ENCODE measurements around the gene NFATC2.
A peak's percentile ranks its signal among the peaks of the same experiment; 100 is the strongest.

NFATC2 gene

DNA sequence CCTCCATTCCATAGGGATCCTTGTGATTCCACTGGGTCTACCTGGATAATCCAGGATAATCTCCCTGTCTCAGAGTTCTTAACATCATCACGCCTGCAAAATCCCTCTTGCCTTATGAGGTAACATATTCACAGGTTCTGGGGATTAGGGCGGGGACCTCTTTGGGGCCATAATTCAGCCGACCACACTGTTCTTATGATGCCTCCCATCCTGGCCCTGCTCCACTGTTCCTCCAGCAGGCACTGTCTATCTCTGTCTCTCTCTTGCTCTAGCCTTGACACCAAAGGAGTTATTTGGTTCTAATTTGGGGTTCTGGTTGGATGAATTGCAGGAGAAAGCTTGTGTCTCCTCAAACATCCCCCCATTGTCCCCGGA lies 168.1 kb downstream of the NFATC2 start:
- TF ChIP-seq, protein P1, sequence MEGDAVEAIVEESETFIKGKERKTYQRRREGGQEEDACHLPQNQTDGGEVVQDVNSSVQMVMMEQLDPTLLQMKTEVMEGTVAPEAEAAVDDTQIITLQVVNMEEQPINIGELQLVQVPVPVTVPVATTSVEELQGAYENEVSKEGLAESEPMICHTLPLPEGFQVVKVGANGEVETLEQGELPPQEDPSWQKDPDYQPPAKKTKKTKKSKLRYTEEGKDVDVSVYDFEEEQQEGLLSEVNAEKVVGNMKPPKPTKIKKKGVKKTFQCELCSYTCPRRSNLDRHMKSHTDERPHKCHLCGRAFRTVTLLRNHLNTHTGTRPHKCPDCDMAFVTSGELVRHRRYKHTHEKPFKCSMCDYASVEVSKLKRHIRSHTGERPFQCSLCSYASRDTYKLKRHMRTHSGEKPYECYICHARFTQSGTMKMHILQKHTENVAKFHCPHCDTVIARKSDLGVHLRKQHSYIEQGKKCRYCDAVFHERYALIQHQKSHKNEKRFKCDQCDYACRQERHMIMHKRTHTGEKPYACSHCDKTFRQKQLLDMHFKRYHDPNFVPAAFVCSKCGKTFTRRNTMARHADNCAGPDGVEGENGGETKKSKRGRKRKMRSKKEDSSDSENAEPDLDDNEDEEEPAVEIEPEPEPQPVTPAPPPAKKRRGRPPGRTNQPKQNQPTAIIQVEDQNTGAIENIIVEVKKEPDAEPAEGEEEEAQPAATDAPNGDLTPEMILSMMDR (IDR thresholded peaks at IDR 0.05; ENCODE audit: low read length, missing control alignments) = no peak
- H3K4me3 ChIP-seq (replicated peaks; ENCODE audit: low read depth, low read length) = no peak overlapping the region
- no peak for DNase-seq (ENCODE audit: low read depth)

DNA sequence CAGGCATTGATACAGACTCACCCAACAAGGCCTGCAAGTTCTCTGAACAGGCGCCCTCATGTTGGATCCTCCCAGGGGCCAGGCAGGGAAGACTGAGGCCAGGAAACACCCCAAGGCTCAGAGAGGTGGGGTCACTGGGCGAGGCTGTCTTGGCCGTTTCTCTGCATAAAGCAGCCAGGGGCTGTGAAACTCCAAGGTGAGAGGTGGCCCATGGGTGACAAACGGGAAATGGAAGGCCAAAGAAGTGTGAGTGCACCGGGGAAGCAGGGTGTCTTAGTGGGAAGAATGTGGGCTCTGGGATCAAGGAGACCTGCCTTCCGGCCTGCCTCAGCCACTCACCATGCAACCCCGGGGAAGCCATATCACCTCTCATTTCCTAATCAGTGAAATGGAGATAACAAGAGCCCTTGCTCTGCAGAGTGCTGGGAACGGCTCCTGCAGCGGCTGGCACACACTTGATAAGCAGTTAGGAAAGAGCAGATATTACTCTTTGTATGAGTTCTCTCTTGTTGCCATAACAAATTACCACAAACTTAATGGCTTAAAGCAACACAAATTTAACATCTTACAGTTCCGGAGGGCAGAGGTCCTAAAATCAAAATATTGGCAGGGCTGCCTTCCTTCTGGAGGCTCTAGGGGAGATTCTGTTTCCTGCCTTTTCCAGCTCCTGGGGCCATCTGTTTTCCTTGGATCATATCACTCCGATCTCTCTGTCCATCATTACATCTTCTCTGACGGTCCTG lies 168.6 kb downstream of the NFATC2 start:
- TF ChIP-seq, protein P1 (IDR thresholded peaks at IDR 0.05; ENCODE audit: low read length, missing control alignments) = no peak
- peak; percentile 65 for DNase-seq (ENCODE audit: low read depth)

DNA sequence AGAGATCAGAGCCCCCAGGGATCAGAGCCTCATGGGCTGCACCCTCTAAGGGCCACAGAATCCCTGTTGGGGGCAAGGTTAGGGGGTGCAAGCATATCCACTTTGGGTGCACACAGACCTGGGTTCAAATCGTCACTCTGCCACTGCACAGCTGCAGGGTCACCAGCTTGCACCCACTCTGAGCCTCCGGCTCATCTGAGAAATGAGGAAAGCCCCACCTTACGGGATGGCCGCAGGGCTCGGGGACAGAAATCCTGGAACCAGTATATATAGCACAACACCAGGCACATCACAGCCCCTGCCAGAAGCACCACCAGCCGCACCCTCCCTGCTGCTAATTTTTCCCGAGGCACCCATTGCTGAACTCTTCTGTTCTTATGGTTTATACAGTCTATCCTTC lies 169.6 kb downstream of the NFATC2 start:
- H3K4me3 ChIP-seq (replicated peaks; ENCODE audit: low read depth, low read length) = no peak overlapping the region
- TF ChIP-seq, protein P1 (IDR thresholded peaks at IDR 0.05; ENCODE audit: low read length, missing control alignments) = no peak
- DNase-seq (ENCODE audit: low read depth) = no peak

More for the DNA sequence above, 168.6 kb downstream of the NFATC2 start:
- H3K4me3 ChIP-seq (replicated peaks; ENCODE audit: low read depth, low read length) = no peak overlapping the region

DNA sequence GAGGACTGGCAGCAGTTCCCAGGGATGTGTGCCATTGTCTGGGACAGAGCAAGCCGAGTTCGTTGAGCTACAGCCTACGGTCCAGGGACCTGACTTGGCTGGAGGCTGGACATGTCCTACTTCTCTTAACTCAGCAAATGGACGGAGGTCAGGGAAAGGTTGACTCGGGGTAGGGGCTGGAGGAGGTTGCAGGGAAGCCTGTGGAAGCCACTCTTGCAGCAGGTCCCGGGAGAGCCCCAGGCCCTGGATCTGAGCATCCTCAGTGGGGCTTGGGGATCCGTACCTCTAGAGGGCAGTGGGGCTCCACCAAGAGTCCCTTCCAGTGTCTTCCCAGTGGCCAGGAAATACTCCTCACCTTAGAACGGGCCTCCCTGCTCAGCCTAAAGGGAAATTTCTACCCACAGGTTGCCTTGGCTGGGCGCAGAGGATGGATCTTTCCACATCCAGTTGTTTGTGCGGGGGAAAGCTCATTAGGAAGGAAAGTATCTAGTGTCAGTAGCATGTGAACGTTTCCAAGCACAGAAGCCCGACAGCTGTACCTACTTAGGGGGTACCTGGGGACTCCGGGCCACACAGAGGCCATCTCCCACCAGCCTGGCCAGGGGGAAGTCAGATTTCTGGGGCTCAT lies 170.2 kb downstream of the NFATC2 start:
- TF ChIP-seq, protein P1 (IDR thresholded peaks at IDR 0.05; ENCODE audit: low read length, missing control alignments) = peak; percentile 90
- DNase-seq (ENCODE audit: low read depth) = peak; percentile 76
- H3K4me3 ChIP-seq (replicated peaks; ENCODE audit: low read depth, low read length) = no peak overlapping the region

DNA sequence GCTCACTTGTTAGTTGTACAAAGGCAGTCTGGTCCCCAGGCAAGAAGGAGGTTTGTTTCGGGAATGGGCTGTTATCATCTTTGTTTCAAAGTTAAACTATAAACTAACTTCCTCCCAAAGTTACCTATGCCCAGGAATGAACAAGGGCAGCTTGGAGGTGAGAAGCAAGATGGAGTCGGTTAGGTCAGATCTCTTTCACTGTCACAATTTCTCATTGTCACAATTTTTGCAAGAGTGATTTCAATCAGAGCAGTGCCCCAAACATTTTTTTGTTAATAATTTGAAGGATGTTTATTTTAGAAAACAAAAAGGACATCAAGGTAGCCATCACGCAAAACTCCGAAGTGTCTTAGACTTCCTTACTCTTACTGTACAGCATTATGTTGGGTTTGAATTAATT lies 170.8 kb downstream of the NFATC2 start:
- DNase-seq (ENCODE audit: low read depth) = no peak

DNA sequence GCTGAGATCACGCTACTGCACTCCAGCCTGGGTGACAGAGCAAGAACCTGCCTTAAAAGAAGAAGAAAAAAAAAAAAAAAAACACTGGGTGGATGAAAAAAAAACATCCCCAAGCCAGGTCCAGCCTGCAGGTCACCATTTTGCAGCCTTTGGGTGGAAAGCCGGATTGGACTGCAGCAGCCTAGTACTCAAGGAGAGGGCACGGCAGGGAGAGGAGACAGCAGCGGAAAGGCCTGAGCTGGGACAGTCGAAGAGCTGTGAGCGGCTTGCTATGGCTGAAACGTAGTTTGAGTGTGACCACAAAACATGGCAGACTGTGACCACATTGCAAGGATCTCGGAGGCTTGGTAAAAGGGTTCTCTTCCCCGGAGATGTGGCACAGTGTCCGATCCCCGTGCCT lies 173.0 kb downstream of the NFATC2 start:
- TF ChIP-seq, protein P1 (IDR thresholded peaks at IDR 0.05; ENCODE audit: low read length, missing control alignments) = no peak
- H3K4me3 ChIP-seq (replicated peaks; ENCODE audit: low read depth, low read length) = no peak overlapping the region
- no peak for DNase-seq (ENCODE audit: low read depth)

More for the DNA sequence above, 170.8 kb downstream of the NFATC2 start:
- TF ChIP-seq, protein P1 (IDR thresholded peaks at IDR 0.05; ENCODE audit: low read length, missing control alignments) = no peak
- H3K4me3 ChIP-seq (replicated peaks; ENCODE audit: low read depth, low read length) = no peak overlapping the region
